HG03432 (cell line): Measurements from ENCODE around the gene TPM4.

ENCODE experiments used
- ATAC-seq: cut with Tn5 transposase; IDR thresholded peaks from one replicate; pipeline ENCODE4 v1.9.1; 2021; ENCODE audit warnings: mild to moderate bottlenecking, moderate library complexity; ENCODE audit not compliant: unreplicated experiment

Gene TPM4

DNA sequence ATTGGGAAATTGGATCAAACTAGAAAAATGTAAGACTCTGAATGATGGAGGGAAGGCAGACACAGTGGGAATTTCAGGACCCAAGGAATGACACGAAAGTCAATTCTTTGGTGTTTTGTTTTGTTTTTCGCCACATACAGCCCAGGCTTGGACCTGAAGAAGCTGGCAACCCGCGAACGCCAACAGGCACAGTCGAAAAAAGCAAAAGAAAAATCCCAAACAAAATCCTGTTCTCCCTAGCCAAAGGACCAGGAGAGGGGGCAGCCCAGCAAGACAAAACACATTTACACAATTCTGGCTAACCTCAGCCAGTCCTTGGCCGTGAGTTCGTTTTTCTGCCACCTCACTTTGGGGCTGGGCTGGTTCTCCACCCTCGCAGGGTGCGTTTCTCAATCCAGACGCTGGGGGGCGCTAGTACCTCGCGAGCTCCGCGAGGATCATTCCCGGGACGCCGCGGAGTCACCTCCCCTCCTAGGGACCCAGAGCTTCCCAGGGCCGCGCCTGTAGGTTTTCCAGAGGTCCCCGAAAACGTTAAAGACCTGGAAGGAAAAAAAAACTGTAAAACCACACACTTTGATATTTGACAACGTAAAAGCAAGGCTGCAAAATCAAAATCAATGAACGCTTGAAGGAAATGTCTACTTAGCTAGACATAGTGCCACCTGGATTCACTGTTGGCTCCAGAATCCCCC lies 34.9 kb upstream of the TPM4 start:
- ATAC-seq = no peak

DNA sequence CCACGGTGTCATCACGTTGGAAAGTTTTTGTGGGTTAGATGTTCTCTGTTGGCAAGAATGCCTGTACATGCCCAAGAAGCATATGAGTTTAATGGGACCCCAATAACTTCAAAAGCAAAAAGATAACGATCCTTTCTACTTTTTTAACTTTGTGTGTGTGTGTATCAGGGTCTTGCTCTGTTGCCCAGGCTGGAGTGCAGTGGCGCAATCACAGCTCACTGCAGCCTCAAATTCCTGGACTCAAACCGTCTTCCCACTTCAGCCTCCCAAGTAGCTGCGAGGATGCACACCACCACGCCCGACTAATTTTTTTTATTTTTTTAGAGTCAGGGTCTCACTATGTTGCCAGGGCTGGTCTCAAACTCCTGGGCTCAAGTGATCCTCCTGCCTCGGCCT lies 34.3 kb upstream of the TPM4 start:
- no peak for ATAC-seq

DNA sequence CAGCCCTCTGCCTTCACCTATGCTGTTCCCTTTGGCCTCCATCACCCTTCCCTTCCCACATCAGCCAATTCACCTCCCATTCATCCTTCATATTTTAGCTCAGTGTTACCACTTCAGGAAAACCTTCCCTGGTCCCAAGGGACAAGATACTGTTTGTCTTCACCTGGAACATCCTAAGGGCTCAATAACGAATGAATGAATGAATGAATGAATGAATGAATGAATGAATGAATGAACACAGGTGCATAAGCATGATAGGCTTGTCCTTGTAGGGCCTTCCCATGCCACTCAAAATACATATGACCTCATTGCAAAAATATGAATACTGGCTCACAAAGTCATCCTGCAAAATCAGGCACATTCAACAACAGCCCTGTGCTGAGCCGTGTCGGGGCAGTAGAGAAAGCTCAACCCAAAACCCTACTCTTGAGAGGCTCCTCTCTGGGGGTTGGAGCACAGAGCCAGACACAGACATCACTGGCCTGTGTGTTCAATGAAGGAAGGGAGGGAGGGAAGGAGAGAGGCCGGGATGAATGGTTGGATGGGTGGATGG lies 33.7 kb upstream of the TPM4 start:
- no peak for ATAC-seq

DNA sequence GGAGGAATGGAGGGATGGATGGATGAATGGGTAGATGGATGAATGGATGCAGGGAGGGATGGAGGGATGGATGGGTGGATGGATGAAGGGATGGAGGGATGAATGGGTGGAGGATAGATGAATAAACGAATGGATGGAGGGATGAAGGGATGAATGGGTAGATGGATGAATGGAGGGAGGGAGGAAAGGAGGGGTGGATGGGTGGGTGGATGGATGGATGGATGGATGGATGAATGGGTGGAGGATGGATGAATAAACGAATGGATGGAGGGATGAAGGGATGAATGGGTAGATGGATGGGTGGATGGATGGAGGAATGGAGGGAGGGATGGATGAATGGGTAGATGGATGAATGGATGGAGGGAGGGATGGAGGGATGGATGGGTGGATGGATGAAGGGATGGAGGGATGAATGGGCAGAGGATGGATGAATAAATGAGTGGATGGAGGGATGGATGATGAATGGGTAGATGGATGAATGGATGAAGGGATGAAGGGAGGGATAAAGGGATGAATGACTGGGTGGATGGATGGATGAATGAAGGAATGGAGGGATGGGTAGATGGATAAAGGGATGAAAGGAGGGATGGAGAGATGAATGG lies 33.0 kb upstream of the TPM4 start:
- no peak for ATAC-seq

DNA sequence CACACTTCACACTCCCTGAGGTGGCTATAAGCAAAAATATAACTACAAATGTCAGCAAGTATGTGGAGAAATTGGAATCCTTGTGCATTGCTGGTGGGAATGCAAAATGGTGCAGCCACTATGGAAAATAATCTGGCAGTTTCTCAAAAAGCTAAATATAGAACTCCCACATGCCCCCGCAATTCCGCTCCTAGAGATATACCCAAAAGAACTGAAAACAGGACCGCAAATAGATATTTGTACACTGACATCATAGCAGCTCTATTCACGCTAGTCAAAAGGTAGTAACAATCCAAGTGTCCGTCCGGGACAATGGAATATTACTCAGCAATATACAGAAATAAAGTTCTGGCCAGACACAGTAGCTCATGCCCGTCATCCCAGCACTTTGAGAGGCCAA lies 31.5 kb upstream of the TPM4 start:
- ATAC-seq = no peak

DNA sequence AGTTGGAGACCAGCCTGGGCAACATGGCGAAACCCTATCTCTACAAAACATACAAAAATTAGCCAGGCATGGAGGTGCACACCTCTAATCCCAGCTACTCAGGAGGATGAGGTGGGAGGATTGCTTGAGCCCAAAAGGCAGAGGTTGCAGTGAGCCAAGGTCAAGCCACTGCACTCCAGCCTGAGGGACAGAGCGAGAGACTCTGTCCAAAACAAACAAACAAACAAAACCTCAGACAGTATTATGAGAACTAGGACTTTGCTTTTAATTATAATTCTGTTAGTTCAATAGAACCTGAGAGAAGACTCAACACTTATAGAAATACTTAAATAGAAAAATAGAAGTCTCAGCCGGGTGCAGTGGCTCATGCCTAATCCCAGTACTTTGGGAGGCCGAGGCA lies 31.1 kb upstream of the TPM4 start:
- ATAC-seq = no peak

DNA sequence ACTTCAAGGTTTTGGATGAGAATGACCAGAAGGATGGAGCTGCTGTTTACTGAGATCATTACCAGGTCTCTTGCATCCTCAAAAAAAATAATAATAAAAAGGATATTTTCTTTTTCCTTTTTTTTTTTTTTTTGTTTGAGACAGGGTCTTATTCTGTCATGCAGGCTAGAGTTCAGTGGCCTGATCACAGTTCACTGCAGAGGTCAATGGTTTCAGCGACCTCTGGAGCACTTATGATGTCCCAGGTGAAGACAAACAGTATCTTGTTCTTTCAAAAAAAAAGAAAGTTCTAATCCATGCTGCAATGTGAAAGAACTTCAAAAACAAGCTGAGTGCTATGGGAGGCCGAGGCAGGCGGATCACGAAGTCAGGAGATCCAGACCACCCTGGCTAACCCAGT lies 30.4 kb upstream of the TPM4 start:
- ATAC-seq = no peak

DNA sequence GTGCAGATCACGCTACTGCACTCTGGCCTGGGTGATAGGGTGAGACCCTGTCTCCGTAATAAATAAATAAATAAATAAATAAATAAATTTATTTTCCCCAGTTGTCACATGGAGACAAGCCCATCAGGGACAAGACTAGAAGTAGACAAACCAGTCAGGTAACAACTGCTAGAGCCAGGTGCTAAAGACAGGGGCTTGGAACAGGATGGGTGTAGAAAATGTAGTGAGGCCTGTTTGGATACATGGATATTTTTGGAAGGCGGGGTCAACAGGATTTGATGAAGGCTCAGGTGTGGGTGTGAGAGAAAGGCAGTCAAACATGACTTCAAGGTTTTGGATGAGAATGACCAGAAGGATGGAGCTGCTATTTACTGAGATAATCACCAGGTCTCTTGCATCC lies 27.7 kb upstream of the TPM4 start:
- ATAC-seq = no peak

DNA sequence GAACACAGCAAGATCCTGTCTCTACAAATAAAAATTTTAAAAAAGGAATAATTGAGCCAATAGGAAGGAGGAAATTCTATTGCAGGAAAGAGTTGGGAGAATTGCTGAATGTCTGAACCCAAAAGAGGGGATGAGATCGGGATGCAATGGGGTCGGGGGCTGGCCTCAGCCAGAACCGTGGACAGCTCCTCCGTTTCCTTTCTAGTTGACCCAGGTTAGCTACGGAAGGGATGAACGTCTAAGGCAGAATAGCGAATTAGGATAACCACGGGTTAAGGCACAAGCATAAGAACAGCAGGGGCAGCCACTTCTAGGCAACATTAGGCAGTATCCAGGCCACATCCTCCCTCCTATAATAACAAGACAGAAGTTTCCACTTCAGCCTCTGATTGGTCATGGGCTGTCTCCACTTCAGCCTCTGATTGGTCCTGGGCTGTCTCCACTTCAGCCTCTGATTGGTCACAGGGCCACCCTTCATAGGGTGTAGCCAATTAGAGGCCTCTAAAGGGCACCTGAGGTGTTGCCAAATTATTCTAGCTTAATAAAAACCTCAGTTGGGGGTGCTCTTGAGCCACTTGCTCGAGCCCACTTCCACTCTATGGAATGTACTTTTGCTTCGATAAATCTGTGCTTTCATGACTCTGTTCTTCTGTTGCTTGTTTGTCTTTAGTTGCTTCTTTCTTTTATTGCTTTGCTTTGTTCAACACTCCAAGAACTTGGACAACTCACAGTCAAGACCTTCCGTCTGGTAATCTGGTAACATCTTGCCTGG lies 24.9 kb upstream of the TPM4 start:
- no peak for ATAC-seq

DNA sequence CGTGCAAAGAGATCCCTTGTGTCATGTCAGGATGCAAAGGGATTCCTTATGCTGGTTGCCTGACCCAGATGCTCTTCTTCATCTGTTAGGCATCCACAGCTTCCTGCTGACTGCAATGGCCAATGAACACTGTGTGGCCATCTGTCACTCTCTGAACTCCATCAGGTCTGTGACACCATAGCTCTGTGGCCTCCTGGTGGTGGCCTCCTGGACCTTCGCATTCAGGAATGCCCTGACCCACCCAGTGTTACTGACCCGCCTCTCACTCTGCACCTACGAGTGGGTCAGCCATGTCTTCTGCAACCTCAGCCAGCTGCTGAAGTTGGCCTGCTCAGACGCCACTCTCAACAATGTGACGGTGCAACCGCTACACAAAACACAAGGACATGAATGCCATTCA lies 23.9 kb upstream of the TPM4 start:
- ATAC-seq = no peak

DNA sequence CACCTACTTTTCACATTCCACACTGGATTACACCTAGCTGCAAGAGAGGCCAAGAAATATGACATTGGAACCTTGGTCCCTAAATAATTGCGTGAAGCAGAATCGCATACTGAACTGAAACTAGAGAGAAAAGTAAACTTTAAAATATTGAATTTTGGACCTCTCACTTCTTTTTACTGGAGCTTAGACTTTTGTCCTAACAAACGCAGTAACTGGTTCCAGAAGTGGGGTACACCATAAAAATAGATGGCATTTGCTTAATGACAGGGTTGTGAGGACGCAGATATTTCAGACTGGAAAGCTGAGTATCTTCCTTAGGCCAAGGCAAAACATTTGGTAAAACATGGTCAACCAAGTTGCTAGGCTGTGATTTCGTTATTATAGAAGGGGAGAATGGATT lies 19.2 kb upstream of the TPM4 start:
- no peak for ATAC-seq

DNA sequence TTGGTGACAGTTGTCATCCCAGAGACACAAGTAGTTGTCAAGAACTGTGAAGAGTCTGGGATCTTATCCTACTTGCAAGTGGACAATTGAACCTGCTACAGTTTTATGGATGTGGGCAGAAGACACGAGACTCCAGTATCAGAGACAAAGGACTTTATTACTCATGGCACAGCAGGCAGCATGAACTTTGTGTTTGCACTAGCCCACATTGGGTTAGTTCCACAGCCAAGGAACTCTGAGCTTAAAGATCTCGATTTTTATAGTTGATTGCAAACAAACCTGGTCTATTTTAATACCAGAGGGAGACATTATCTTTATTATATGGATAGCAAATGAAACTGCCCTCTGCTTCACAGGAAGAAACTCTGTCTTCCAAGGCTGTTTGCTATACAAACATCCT lies 16.0 kb upstream of the TPM4 start:
- no peak for ATAC-seq

DNA sequence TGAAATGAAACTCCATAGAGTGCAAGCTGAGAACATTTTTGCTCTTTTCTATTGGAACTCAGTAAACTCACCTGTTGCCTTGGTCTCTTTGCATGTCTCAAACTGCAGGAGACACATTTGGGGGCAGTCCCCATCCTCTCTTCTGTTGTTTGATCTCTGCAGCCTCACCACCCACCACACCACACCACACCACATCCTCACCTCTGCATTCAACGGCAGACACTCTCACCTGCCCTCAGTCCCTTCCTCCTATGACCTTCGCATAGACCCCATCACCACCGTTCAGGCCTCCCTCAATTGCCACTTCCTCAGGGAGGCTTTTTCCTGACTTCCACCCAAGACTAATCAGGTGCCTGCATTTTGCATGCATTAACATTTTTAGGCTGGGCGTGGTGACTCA lies 14.4 kb upstream of the TPM4 start:
- no peak for ATAC-seq

DNA sequence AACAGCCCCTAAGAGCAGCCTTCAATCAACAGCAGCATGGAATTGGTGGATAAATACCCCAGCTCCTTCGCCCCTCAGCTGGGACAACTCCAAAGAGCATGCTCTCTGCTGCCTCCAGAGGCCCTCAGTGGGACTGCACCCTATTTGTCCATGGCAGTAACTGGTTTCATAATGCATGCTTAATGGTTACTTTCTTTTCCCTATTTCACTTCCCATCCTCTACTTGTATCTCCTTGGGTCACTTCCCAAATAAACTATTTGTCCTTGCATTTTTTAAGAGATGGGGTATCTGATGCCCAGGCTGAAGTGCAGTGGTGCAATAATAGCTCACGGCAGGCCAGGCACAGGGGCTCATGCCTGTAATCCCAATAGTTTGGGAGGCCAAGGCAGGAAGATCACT lies 13.5 kb upstream of the TPM4 start:
- no peak for ATAC-seq

DNA sequence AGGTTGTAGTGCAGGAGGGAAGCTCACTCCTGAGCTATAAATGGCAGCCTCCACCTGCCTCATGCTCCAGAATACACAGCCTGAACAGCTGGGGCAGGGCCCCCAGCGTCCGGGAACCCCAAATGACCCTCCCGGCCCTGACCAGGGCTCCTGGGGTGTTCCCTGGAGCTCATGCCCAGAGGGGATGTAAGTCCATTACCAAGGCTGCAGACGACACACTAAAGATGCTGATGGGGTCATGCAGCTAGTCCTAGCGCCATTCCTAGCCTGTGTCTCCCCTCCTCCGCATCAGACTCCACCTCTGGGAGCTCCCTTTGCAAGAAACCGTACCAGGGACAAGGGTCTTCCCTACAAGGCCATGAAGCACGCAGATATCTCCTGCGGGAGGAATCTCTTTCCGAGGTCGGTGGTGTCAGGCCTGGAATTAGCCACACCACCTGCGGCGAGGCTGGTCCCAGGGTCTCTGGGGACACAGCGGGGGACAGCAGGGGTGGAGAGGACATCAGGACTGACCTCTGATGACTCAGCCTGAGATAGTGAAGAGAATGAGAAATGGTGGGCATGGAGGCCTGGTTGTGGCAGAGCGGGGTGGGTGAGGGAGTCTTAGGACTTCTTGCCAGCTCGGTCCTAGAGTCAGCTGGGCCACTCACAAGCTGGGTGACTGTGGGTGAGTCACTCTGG lies 11.9 kb upstream of the TPM4 start:
- ATAC-seq = no peak

DNA sequence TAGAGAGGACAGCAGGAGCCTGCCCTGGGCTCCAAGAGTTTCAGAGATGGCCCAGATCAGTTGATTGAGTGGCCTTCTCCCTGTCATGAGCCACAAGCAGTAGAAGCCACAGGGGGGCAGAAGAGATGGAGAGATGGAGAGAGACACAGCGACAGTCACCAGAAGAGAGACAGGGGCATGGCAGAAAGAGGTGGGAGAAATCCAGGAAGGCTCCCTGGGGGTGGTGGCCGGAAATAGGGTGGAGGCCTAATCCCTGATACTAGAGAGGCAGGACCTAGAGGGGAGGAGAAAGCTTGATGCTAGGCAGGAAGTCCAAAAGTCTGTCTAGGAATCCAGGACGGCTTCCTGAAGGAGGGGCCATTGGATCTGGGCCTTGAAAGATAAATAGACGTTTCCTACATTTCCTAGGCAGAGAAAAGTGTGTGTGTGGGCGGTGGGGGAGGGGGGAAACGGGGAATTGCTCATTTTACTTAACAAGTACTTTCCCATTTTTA lies 9.6 kb upstream of the TPM4 start:
- ATAC-seq = no peak

DNA sequence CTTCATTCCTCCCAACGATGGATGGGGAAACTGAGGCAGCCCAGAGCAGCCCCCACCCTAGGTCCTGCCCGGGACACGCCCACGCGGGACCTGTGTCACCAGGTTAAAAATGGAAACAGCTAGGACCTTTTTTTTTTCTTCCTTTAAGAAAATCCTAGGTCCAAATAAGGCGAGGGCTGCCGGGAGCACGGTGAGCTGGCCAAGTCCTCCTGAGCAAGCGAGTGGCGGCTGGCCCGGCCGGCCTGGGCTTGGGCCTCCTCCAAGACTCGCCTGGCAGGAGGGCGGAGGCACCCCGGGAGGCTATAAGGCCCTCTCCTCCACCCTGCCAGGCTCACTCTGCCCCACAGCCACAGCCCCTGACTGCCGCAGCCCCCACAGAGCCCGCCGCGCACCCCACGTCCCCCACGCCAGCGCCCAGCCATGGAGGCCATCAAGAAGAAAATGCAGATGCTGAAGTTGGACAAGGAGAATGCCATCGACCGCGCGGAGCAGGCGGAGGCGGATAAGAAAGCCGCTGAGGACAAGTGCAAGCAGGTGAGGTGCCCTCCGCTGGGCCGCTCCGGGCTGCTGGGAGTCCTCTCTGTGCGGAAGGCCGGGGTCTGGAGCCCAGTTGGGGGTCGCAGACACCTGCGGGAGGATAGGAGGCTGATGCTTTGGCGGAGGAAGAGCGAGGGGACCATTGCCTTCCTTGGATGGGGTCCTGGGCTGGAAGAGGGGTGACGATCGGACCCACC lies 8.9 kb upstream of the TPM4 start:
- no peak for ATAC-seq

DNA sequence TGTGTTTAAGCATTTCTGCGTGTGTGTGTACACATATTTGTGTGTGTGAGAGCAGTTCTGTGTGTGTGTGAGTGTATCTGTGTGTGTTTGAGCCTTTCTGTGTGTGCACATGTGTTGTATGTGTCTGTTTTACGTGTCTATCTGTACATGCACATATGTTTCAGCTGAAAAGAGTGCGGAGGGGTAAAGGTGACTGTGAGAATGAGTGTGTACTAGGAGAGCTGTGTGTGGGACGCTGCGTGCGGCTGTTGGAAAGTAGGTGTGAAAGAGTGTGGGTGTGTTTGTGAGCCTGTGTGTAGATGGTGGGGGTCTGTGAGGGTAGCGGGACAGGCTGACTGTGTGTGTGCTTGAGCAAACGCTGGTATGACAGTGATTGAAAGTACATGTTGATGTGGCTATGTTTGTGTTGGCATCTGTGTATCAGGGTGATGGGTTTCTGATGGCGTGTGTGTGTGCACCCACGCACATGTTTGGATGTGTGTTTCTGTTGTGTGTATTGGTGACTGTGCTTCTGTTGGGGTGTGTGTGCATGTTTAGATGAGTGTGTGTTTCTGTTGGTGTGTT lies 7.5 kb upstream of the TPM4 start:
- no peak for ATAC-seq

DNA sequence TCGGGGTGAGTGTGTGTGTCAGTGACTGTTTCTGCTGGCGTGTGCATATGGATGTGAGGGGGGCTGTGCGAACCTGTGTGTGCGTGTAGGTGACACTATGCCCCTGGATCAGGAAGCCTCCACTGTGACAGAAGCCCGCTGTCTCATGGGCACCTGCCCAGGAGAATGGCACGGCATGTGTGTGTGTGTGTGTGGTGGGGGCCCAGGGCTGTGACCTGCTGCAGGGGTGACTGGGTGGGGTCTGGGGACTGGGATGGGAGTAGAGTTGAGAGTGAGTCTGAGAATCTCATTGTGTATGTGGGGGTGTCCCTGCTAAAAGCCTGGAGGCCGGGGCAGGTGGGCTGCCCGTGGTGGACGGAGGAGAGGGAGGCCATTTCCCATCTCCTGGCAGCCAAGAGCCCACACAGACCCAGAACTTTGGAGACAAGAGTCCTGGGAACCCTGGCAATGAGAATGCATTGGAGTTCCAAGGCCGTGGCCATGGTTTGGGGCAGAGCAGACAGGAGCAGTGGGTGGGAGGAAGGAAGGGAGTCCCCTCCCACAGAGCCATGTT lies 6.4 kb upstream of the TPM4 start:
- peak; percentile 17 for ATAC-seq

DNA sequence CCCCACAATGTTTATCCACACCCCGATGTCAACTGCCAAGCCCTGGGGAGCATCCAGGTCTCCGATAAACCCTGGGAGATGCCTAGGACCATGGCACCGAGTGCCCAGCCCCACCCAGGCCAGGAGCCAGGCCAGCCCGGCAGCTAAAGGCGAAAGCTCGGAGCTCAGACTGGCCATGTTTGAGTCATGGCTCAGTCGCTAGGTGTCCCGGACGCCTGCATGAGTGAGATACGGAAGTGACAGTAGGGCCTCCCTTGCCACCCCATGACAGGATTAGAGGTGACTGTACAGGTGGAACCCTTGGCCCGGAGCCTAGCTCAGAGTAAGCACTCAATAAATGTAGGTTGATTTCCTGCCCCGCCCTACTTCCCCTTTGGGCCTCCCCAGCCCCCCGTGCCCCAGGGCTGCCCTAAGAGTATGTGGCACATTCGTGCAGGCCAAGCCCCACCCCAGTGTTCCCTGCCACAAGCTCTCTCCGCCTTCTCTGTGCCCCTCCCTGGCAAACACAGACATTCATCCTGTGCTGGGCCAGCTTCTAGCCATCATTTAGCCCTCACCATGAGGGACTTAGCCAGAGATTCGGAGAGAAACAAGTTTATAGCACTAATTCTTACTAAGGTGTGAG lies 5.8 kb upstream of the TPM4 start:
- peak; percentile 58 for ATAC-seq
